Body of pancreas (tissue), 4 donors: ENCODE measurements around the gene MMP24OS.

Experiments used
- POLR2A ChIP-seq, 3 donors: fragments of 450-650 bp; IDR thresholded peaks; one replicate each; pipeline ENCODE4 v1.6.1; 2016; ENCODE audit warnings: antibody characterized with exemption in 3 of 3, mild to moderate bottlenecking in 2 of 3
- TF ChIP-seq, protein P1 (sequence below), 7 experiments: fragments of 450-650 bp in 4 of 7; fragments of 200-600 bp in 3 of 7; sonication (generic) in 3 of 7; IDR thresholded peaks; one replicate each; pipeline ENCODE4 v1.5.1; 2016 to 2019; ENCODE audit warnings: antibody characterized with exemption in 7 of 7

DNA sequence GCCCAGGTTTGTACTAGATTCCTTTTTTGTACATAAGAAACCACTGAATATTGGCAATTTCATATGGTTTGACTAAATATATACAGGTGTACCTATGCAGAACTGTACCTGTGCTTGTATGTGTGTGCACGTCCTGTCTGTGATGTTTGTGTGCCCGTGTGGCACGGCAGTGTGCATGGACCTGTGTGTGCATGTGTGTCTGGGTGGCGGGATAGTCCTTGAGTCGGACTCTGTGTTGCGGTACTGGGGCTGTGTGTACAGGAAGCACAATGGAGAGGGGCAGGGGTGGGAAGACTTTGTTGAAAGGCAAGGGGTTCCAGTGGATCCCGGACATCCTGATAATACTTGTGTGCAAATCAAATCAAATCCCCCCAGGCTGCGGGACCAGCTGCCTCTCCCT is 17.8 kb upstream of the MMP24OS start:
- TF ChIP-seq POLR2A (IDR thresholded peaks at IDR 0.05), result no peak
- TF ChIP-seq, protein P1, sequence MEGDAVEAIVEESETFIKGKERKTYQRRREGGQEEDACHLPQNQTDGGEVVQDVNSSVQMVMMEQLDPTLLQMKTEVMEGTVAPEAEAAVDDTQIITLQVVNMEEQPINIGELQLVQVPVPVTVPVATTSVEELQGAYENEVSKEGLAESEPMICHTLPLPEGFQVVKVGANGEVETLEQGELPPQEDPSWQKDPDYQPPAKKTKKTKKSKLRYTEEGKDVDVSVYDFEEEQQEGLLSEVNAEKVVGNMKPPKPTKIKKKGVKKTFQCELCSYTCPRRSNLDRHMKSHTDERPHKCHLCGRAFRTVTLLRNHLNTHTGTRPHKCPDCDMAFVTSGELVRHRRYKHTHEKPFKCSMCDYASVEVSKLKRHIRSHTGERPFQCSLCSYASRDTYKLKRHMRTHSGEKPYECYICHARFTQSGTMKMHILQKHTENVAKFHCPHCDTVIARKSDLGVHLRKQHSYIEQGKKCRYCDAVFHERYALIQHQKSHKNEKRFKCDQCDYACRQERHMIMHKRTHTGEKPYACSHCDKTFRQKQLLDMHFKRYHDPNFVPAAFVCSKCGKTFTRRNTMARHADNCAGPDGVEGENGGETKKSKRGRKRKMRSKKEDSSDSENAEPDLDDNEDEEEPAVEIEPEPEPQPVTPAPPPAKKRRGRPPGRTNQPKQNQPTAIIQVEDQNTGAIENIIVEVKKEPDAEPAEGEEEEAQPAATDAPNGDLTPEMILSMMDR (IDR thresholded peaks at IDR 0.05), result no peak
